ENCODE data around the gene S100PBP.
A peak's percentile ranks its signal among the peaks of the same experiment; 100 is the strongest.

The S100PBP gene

GRCh38 chr1:32872192-32872460, 54.7 kb downstream of the S100PBP start:
- no peak overlapping the region for H3K27ac ChIP-seq
- TF ChIP-seq CTCF (conservative IDR thresholded peaks at IDR 0.05) (no peak), ZFX (IDR thresholded peaks at IDR 0.05) (no peak)

DNA sequence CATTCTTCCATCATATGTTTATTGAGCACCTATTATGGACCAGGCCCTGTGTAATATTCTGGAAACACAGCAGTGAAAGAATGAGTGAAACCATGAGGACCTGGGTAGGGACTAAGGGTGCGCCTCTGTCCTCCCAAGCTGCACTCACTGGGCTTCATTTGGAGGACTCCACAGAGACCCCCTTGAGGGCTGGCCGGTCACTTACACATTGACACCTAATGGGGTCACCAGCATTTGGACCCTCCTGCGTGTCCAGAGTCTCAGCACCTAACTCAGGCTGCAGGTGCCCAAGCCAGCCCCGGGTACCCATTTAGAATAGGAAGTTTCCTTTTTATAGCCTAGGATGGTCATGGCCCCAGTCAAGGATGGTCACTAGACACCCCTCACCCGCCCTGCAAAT, 56.0 kb downstream of the S100PBP start:
- TF ChIP-seq ZFX (IDR thresholded peaks at IDR 0.05) (no peak), CTCF (conservative IDR thresholded peaks at IDR 0.05) (no peak)

GRCh38 chr1:32874860-32875752, 57.7 kb downstream of the S100PBP start:
- H3K27ac ChIP-seq = no peak overlapping the region
- TF ChIP-seq ZFX (IDR thresholded peaks at IDR 0.05) (no peak), CTCF (conservative IDR thresholded peaks at IDR 0.05) (no peak)

More for the DNA sequence above, 56.0 kb downstream of the S100PBP start:
- H3K27ac ChIP-seq = no peak overlapping the region

- TF ChIP-seq CTCF (conservative IDR thresholded peaks at IDR 0.05) = peak; percentile 98
- TF ChIP-seq ZFX (IDR thresholded peaks at IDR 0.05) = no peak
- H3K27ac ChIP-seq = no peak overlapping the region
These were observed 59.1 kb downstream of the S100PBP start for GRCh38 chr1:32876341-32877210.

- H3K27ac ChIP-seq = no peak overlapping the region
- TF ChIP-seq CTCF (conservative IDR thresholded peaks at IDR 0.05) (no peak), ZFX (IDR thresholded peaks at IDR 0.05) (no peak)
These were observed 60.0 kb downstream of the S100PBP start for GRCh38 chr1:32877211-32878110.

- TF ChIP-seq ZFX (IDR thresholded peaks at IDR 0.05) = no peak
- no peak for TF ChIP-seq CTCF (conservative IDR thresholded peaks at IDR 0.05)
- H3K27ac ChIP-seq = no peak overlapping the region
These were observed 60.7 kb downstream of the S100PBP start for GRCh38 chr1:32878183-32878582.
